Measurements from ENCODE around the gene COX5B.

Gene COX5B

GRCh38 chr2:97660775-97661389, 15.0 kb downstream of the COX5B start:
- no peak for DNase-seq (ENCODE audit: low spot score)
- H3K27me3 ChIP-seq (ENCODE audit: insufficient read depth, poor library complexity, severe bottlenecking): no peaks in the 10 kb centered on the region
- H3K27ac ChIP-seq (ENCODE audit: poor library complexity, severe bottlenecking): no peak overlapping the region
- TF ChIP-seq CTCF (IDR thresholded peaks at IDR 0.05; ENCODE audit: poor library complexity, severe bottlenecking): no peak
- no peak overlapping the region for H3K4me3 ChIP-seq (ENCODE audit: severe bottlenecking)
- peaks cover 41% of the 10 kb centered on the region for H3K36me3 ChIP-seq (ENCODE audit: low read depth)
- no peaks in the 10 kb centered on the region for H3K9me3 ChIP-seq (ENCODE audit: severe bottlenecking)
- no peak for ATAC-seq (ENCODE audit: low read depth)
- H3K4me1 ChIP-seq (ENCODE audit: insufficient read depth, poor library complexity, severe bottlenecking): no peaks in the 10 kb centered on the region

DNA sequence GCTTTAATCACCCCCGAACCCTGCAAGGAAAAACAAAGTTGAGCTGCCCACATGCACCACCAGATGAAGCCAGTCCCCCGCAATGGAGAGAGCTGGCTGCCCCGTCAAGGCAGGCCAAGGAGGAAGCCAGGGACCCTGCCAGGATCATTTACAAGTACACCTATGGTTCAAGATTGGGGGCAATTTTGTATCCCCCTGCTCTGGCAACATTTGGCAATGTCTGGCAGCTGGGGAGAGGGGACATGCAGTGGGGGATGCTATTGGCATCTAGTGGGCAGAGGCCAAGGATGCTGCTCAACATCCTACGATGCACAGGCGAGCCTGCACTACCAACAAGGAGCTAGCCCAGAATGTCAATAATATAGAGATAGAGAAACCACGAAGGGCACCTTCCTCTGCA, 16.1 kb downstream of the COX5B start:
- no peak for DNase-seq (ENCODE audit: low spot score)
- no peak overlapping the region for H3K4me3 ChIP-seq (ENCODE audit: severe bottlenecking)
- ATAC-seq (ENCODE audit: low read depth): no peak
- no peaks in the 10 kb centered on the region for H3K4me1 ChIP-seq (ENCODE audit: insufficient read depth, poor library complexity, severe bottlenecking)
- no peaks in the 10 kb centered on the region for H3K9me3 ChIP-seq (ENCODE audit: severe bottlenecking)
- no peak for TF ChIP-seq CTCF (IDR thresholded peaks at IDR 0.05; ENCODE audit: poor library complexity, severe bottlenecking)
- H3K36me3 ChIP-seq (ENCODE audit: low read depth): peaks cover 36% of the 10 kb centered on the region
- H3K27me3 ChIP-seq (ENCODE audit: insufficient read depth, poor library complexity, severe bottlenecking): no peaks in the 10 kb centered on the region
- H3K27ac ChIP-seq (ENCODE audit: poor library complexity, severe bottlenecking): peak overlapping the region; percentile 88

DNA sequence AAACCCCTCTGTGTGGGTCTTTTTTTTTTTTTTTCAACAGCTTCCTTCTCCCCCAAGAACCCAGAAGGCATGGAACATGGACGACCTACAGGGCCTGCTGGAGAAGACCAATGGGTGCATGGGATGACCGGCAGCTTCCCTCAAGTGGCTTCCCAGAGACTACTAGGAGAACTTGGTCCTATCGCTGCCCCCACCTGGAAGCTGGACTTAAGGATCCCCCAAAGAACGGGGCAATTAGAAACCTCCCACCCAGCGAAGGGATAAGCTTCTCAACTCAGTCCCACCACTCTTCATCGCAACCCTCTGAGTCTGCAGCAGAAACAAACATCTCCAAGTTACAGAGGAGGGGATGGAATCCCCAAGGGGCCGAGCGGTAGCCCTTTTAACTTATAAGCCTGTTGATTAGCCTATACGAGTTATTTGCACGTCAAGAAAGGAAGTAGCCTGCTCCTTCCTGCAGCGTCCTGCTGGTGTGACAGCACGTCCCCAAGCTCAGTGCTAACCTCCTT, 16.6 kb downstream of the COX5B start:
- Histone ChIP-seq H3K4me3 (ENCODE audit: severe bottlenecking) (peak overlapping the region; percentile 85), H3K4me1 (ENCODE audit: insufficient read depth, poor library complexity, severe bottlenecking) (no peaks in the 10 kb centered on the region), H3K27ac (ENCODE audit: poor library complexity, severe bottlenecking) (peak overlapping the region; percentile 88), H3K36me3 (ENCODE audit: low read depth) (peaks cover 31% of the 10 kb centered on the region), H3K9me3 (ENCODE audit: severe bottlenecking) (no peaks in the 10 kb centered on the region), H3K27me3 (ENCODE audit: insufficient read depth, poor library complexity, severe bottlenecking) (no peaks in the 10 kb centered on the region)
- no peak for DNase-seq (ENCODE audit: low spot score)
- TF ChIP-seq CTCF (IDR thresholded peaks at IDR 0.05; ENCODE audit: poor library complexity, severe bottlenecking): no peak
- no peak for ATAC-seq (ENCODE audit: low read depth)

- Histone ChIP-seq H3K27me3 (ENCODE audit: insufficient read depth, poor library complexity, severe bottlenecking) (no peaks in the 10 kb centered on the region), H3K36me3 (ENCODE audit: low read depth) (peaks cover 24% of the 10 kb centered on the region), H3K27ac (ENCODE audit: poor library complexity, severe bottlenecking) (peak overlapping the region; percentile 88), H3K4me1 (ENCODE audit: insufficient read depth, poor library complexity, severe bottlenecking) (no peaks in the 10 kb centered on the region), H3K9me3 (ENCODE audit: severe bottlenecking) (no peaks in the 10 kb centered on the region), H3K4me3 (ENCODE audit: severe bottlenecking) (peak overlapping the region; percentile 85)
- no peak for DNase-seq (ENCODE audit: low spot score)
- ATAC-seq (ENCODE audit: low read depth): peak; percentile 56
- no peak for TF ChIP-seq CTCF (IDR thresholded peaks at IDR 0.05; ENCODE audit: poor library complexity, severe bottlenecking)
Measured at GRCh38 chr2:97662895-97663625, 17.2 kb downstream of the COX5B start.

DNA sequence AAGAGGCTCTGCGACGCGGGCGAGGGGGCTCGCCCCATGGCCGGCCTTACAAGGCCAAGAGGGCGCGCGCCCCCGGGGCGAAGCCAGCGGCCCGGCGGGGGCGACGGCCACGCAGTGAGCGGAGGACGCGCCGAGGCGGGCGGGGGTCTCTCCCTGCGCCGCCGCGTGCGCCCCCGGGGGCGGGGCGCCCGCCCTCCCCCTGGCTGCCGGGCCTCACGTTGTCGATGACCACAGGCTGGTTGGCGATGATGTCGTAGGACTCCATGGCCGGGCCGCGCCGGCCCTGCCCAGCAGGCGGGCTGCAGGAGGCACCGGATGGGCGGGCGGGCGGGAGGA, 17.7 kb downstream of the COX5B start:
- Histone ChIP-seq H3K27me3 (ENCODE audit: insufficient read depth, poor library complexity, severe bottlenecking) (no peaks in the 10 kb centered on the region), H3K9me3 (ENCODE audit: severe bottlenecking) (no peaks in the 10 kb centered on the region), H3K36me3 (ENCODE audit: low read depth) (peaks cover 19% of the 10 kb centered on the region), H3K4me1 (ENCODE audit: insufficient read depth, poor library complexity, severe bottlenecking) (no peaks in the 10 kb centered on the region), H3K27ac (ENCODE audit: poor library complexity, severe bottlenecking) (peak overlapping the region; percentile 88), H3K4me3 (ENCODE audit: severe bottlenecking) (peak overlapping the region; percentile 85)
- ATAC-seq (ENCODE audit: low read depth) (no peak), DNase-seq (ENCODE audit: low spot score) (no peak)
- TF ChIP-seq CTCF (IDR thresholded peaks at IDR 0.05; ENCODE audit: poor library complexity, severe bottlenecking): no peak

Data from RWPE2 (cell line).